ENCODE results near the gene CNTNAP5. TPM values are rescaled to one million over a fixed set of nuclear protein-coding genes. Genes with fewer than 3 reads are reported as not detected.

Gene CNTNAP5
- total RNA-seq, 1 experiment from 2014 or later, result not detected

- DNase-seq (ENCODE audit: low read depth), result no peak
Measured at GRCh38 chr2:124063596-124063995, 38.5 kb downstream of the CNTNAP5 start.

- no peak for DNase-seq (ENCODE audit: low read depth)
Measured at GRCh38 chr2:124065636-124066035, 40.5 kb downstream of the CNTNAP5 start.

GRCh38 chr2:124066776-124067175 lies 41.7 kb downstream of the CNTNAP5 start:
- no peak for DNase-seq (ENCODE audit: low read depth)

- no peak for DNase-seq (ENCODE audit: low read depth)
Measured at GRCh38 chr2:124079045-124079444, 54.0 kb downstream of the CNTNAP5 start.

GRCh38 chr2:124080281-124081153 lies 55.4 kb downstream of the CNTNAP5 start:
- no peak for DNase-seq (ENCODE audit: low read depth)

- DNase-seq (ENCODE audit: low read depth), result no peak
Measured at GRCh38 chr2:124081154-124081716, 56.1 kb downstream of the CNTNAP5 start.

GRCh38 chr2:124088616-124089015 lies 63.5 kb downstream of the CNTNAP5 start:
- DNase-seq (ENCODE audit: low read depth), result no peak

- no peak for DNase-seq (ENCODE audit: low read depth)
Measured at GRCh38 chr2:124091721-124092120, 66.6 kb downstream of the CNTNAP5 start.

- no peak for DNase-seq (ENCODE audit: low read depth)
Measured at GRCh38 chr2:124092651-124093050, 67.6 kb downstream of the CNTNAP5 start.

- no peak for DNase-seq (ENCODE audit: low read depth)
Measured at GRCh38 chr2:124104914-124105313, 79.8 kb downstream of the CNTNAP5 start.

- DNase-seq (ENCODE audit: low read depth), result no peak
Measured at GRCh38 chr2:124112206-124112605, 87.1 kb downstream of the CNTNAP5 start.

- DNase-seq (ENCODE audit: low read depth), result no peak
Measured at GRCh38 chr2:124112966-124113365, 87.9 kb downstream of the CNTNAP5 start.

GRCh38 chr2:124120246-124120645 lies 95.2 kb downstream of the CNTNAP5 start:
- no peak for DNase-seq (ENCODE audit: low read depth)

GRCh38 chr2:124121106-124121505 lies 96.0 kb downstream of the CNTNAP5 start:
- DNase-seq (ENCODE audit: low read depth), result no peak

GRCh38 chr2:124121760-124122275 lies 96.7 kb downstream of the CNTNAP5 start:
- no peak for DNase-seq (ENCODE audit: low read depth)

GRCh38 chr2:124122340-124122739 lies 97.3 kb downstream of the CNTNAP5 start:
- DNase-seq (ENCODE audit: low read depth), result no peak

GRCh38 chr2:124131276-124131675 lies 106.2 kb downstream of the CNTNAP5 start:
- DNase-seq (ENCODE audit: low read depth), result no peak

- no peak for DNase-seq (ENCODE audit: low read depth)
Measured at GRCh38 chr2:124136110-124136509, 111.0 kb downstream of the CNTNAP5 start.

GRCh38 chr2:124138076-124138475 lies 113.0 kb downstream of the CNTNAP5 start:
- no peak for DNase-seq (ENCODE audit: low read depth)

- no peak for DNase-seq (ENCODE audit: low read depth)
Measured at GRCh38 chr2:124145982-124146381, 120.9 kb downstream of the CNTNAP5 start.

- DNase-seq (ENCODE audit: low read depth), result no peak
Measured at GRCh38 chr2:124147552-124147951, 122.5 kb downstream of the CNTNAP5 start.

GRCh38 chr2:124149571-124149970 lies 124.5 kb downstream of the CNTNAP5 start:
- no peak for DNase-seq (ENCODE audit: low read depth)

GRCh38 chr2:124151691-124152090 lies 126.6 kb downstream of the CNTNAP5 start:
- no peak for DNase-seq (ENCODE audit: low read depth)
